B cell (primary cell): ENCODE results near the gene LRCH1.

Source experiments
- EZH2 ChIP-seq: IDR thresholded peaks from 2 replicates; pipeline ENCODE4 v1.6.1; 2012; ENCODE audit warnings: borderline replicate concordance, low read depth, mild to moderate bottlenecking, moderate library complexity, low read length; ENCODE audit not compliant: insufficient read depth, poor library complexity, severe bottlenecking
- TF ChIP-seq, protein P1 (sequence below): fragments of 200-600 bp; IDR thresholded peaks from one replicate; pipeline ENCODE4 v1.8.0; 2022; ENCODE audit warnings: antibody characterized with exemption, mild to moderate bottlenecking

DNA sequence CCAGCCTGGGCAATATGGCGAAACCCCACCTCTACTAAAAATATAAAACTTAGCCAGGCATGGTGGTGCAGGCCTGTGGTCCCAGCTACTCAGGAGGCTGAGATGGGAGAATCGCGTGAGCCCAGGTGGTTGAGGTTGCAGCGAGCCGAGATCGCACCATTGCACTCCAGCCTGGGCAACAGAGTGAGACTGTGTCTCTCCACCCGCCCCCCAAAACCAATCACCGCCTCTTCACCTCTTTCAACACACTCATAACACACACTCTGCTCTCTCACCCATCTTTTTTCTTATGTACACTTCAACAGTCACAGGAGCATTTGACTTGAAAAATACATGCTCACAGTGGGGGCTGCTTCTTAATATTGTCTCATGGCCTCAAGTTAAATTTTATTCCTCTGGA is 167.2 kb downstream of the LRCH1 start:
- TF ChIP-seq, protein P1, sequence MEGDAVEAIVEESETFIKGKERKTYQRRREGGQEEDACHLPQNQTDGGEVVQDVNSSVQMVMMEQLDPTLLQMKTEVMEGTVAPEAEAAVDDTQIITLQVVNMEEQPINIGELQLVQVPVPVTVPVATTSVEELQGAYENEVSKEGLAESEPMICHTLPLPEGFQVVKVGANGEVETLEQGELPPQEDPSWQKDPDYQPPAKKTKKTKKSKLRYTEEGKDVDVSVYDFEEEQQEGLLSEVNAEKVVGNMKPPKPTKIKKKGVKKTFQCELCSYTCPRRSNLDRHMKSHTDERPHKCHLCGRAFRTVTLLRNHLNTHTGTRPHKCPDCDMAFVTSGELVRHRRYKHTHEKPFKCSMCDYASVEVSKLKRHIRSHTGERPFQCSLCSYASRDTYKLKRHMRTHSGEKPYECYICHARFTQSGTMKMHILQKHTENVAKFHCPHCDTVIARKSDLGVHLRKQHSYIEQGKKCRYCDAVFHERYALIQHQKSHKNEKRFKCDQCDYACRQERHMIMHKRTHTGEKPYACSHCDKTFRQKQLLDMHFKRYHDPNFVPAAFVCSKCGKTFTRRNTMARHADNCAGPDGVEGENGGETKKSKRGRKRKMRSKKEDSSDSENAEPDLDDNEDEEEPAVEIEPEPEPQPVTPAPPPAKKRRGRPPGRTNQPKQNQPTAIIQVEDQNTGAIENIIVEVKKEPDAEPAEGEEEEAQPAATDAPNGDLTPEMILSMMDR = no peak
- no peak for TF ChIP-seq EZH2
